Activated CD8-positive, alpha-beta T cell treated with anti-CD3 and anti-CD28 coated beads for 36 hours (primary cell): ENCODE results near the gene BHLHE23. TPM values are rescaled to one million over a fixed set of nuclear protein-coding genes. Genes with fewer than 3 reads are reported as not detected.
A peak's percentile ranks its signal among the peaks of the same experiment; 100 is the strongest.

ENCODE experiments used
- ATAC-seq: fragments of 200-7000 bp; cut with Tn5 transposase; one replicate; pipeline ENCODE4 v1.10.0; 2021; ENCODE audit warnings: mild to moderate bottlenecking, moderate library complexity
- CTCF ChIA-PET: fragments of 350-600 bp; sonication (Branson Sonifier 250); formaldehyde crosslinking; loops from one replicate; lab custom pipeline; 2021; ENCODE audit warnings: antibody characterized with exemption; lab: Charles Lee
- POLR2A ChIA-PET: fragments of 350-600 bp; sonication (Branson Sonifier 250); formaldehyde crosslinking; loops from one replicate; lab custom pipeline; 2021; ENCODE audit warnings: antibody characterized with exemption; lab: Charles Lee
- DNase-seq: peaks from one replicate; pipeline ENCODE4 v3.0.0-alpha.2; 2020
- H3K27ac Mint-ChIP-seq: one replicate; pipeline ENCODE4 v1.8.0; 2021; ENCODE audit warnings: mild to moderate bottlenecking, mixed read lengths
- H3K27me3 Mint-ChIP-seq: one replicate; pipeline ENCODE4 v1.8.0; 2021; ENCODE audit warnings: mixed read lengths
- H3K36me3 Mint-ChIP-seq: one replicate; pipeline ENCODE4 v1.8.0; 2021; ENCODE audit warnings: low read depth, mixed read lengths
- H3K4me1 Mint-ChIP-seq: one replicate; pipeline ENCODE4 v1.8.0; 2021; ENCODE audit warnings: low read depth, mixed read lengths
- H3K4me3 Mint-ChIP-seq: one replicate; pipeline ENCODE4 v1.8.0; 2021; ENCODE audit warnings: mild to moderate bottlenecking, moderate library complexity, mixed read lengths
- H3K9me3 Mint-ChIP-seq: one replicate; pipeline ENCODE4 v1.8.0; 2021; ENCODE audit warnings: mixed read lengths
- CTCF ChIP-seq: fragments of 200-600 bp; IDR thresholded peaks from one replicate; pipeline ENCODE4 v1.8.0; 2022; ENCODE audit warnings: antibody characterized with exemption, mild to moderate bottlenecking
- intact Hi-C: fragments of 100-400 bp; cut with micrococcal nuclease; formaldehyde crosslinking; loops from one replicate; pipeline ENCODE4 v1.10.0; 2022
- total RNA-seq, 2 experiments: library from RNA; stranded (reverse); gene quantifications; one replicate each; pipeline ENCODE4 v1.2.3, GENCODE V29; 2021

BHLHE23 gene
- total RNA-seq, 2 experiments from 2014 or later = not detected

DNA sequence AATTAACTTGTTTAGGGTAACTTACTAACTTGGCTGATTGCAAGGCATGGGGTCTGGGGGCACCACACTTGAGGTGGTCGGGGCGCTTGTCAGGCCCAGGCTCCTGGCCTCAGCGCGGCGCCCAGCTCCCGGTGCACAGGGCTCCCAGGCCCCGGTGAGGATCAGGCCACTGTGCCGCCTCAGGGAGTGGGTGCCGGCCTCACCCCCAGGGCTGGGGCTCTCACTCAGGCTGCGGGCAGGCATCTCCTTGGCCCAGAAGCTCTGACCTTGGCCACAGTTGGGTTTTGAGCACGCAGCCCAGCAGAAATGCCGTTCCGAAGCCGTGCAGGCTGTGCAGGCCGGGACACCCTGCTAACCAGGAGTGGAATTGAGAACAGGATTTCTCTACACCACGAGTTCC, 37.8 kb upstream of the BHLHE23 start:
- POLR2A ChIA-PET = interaction anchor here (0.8 kb wide), 1 partner anchor 9 kb away, joined by 3 read pairs; no protein-coding TSS in a partner anchor
- no peak for TF ChIP-seq CTCF
- DNase-seq (no peak), ATAC-seq (no peak)
- Mint-ChIP-seq H3K4me3 (no peak overlapping the region), H3K4me1 (no peaks in the 10 kb centered on the region), H3K9me3 (no peaks in the 10 kb centered on the region), H3K27me3 (peaks cover 13% of the 10 kb centered on the region), H3K27ac (no peak overlapping the region), H3K36me3 (no peaks in the 10 kb centered on the region)
- CTCF ChIA-PET = interaction anchor here (0.6 to 1.3 kb wide), 2 partner anchors 11 to 12 kb away, joined by 3 to 4 read pairs; no protein-coding TSS in a partner anchor
- intact Hi-C loops = no loop called here

GRCh38 chr20:63044204-63044600, 37.4 kb upstream of the BHLHE23 start:
- Mint-ChIP-seq H3K27ac (no peak overlapping the region), H3K36me3 (no peaks in the 10 kb centered on the region), H3K9me3 (no peaks in the 10 kb centered on the region), H3K27me3 (peaks cover 15% of the 10 kb centered on the region), H3K4me3 (no peak overlapping the region), H3K4me1 (no peaks in the 10 kb centered on the region)
- intact Hi-C loops = no loop called here
- ChIA-PET CTCF (interaction anchor here (0.6 to 1.3 kb wide), 2 partner anchors 11 to 12 kb away, joined by 3 to 4 read pairs; no protein-coding TSS in a partner anchor), POLR2A (no interaction called here)
- ATAC-seq = no peak
- no peak for TF ChIP-seq CTCF
- DNase-seq = no peak

DNA sequence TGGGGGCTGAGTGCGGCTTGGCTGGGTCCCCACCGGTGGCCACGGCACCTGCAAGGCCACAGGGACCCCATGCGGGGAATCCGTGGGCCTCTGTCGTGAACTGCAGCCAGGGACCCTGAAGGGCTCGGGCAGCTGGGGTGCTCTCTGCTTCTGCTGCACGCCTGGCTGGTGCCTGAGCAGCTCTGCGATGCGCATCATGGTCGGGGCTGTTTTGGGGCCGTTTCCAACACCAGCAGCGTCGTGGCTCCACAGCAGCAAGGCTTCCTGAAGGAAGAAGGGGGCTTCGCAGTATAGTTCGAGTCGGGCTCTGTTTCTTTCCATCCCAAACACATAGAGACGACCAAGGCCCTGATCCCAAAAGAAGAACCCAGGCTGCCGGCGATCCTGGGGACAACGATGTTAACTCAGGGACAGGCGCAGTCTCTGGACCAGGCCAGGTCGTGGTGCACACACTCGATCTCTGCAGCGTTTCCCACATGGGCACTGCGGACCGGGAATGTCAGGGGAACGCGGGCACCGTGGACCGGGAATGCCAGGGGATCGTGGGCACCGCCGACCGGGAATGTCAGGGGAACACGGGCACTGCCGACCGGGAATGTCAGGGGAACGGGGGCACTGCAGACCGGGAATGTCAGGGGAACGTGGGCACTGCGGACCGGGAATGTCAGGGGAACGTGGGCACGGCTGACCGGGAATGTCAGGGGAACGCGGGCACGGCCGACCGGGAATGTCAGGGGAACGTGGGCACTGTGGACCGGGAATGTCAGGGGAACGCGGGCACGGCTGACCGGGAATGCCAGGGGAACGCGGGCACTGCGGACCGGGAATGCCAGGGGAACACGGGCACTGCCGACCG, 36.8 kb upstream of the BHLHE23 start:
- ChIA-PET CTCF (interaction anchor here (0.6 kb wide), 1 partner anchor 11 kb away, joined by 3 read pairs; no protein-coding TSS in a partner anchor), POLR2A (no interaction called here)
- H3K36me3 Mint-ChIP-seq = no peaks in the 10 kb centered on the region
- peaks cover 15% of the 10 kb centered on the region for H3K27me3 Mint-ChIP-seq
- DNase-seq (no peak), ATAC-seq (peak; percentile 20)
- intact Hi-C loops = no loop called here
- no peaks in the 10 kb centered on the region for H3K4me1 Mint-ChIP-seq
- no peak for TF ChIP-seq CTCF
- H3K4me3 Mint-ChIP-seq = no peak overlapping the region
- H3K9me3 Mint-ChIP-seq = no peaks in the 10 kb centered on the region
- H3K27ac Mint-ChIP-seq = no peak overlapping the region

DNA sequence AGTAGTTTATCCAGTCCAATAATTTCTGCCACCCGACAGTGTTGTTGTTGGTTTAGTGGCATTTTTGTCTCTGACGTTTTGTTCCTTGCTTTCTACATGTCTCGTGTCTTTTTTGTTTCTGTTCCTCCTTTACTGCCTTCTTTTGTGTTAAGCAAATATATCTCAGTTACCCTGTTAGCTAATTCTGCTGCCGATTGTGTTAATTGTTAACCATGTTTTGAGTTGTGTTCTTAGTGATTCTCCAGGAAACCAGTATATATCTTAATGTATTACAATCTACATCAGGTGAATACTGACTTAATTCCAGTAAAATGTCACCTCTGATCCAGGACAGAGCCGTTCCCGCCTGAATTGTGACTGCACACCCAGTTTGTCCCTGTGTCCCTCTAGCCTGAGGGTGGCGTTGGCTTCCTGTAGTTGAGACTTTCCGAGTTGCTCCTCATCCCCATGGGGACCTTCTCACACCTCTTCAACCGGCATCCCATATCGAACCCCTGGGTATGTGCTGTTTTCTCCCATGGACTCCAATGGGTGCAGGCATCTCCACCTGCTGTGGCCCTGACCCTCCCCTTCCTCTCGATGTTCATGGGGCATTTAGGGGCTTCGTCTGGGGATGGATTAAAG, 35.8 kb upstream of the BHLHE23 start:
- no peak for TF ChIP-seq CTCF
- POLR2A ChIA-PET = no interaction called here
- no peaks in the 10 kb centered on the region for H3K4me1 Mint-ChIP-seq
- intact Hi-C loops = no loop called here
- DNase-seq (no peak), ATAC-seq (no peak)
- CTCF ChIA-PET = no interaction called here
- no peak overlapping the region for H3K4me3 Mint-ChIP-seq
- no peaks in the 10 kb centered on the region for H3K9me3 Mint-ChIP-seq
- no peaks in the 10 kb centered on the region for H3K36me3 Mint-ChIP-seq
- H3K27me3 Mint-ChIP-seq = peaks cover 19% of the 10 kb centered on the region
- no peak overlapping the region for H3K27ac Mint-ChIP-seq

GRCh38 chr20:63041776-63042175, 35.0 kb upstream of the BHLHE23 start:
- ChIA-PET POLR2A (no interaction called here), CTCF (no interaction called here)
- no peak overlapping the region for H3K27ac Mint-ChIP-seq
- no peaks in the 10 kb centered on the region for H3K9me3 Mint-ChIP-seq
- H3K4me1 Mint-ChIP-seq = no peaks in the 10 kb centered on the region
- H3K27me3 Mint-ChIP-seq = peaks cover 22% of the 10 kb centered on the region
- ATAC-seq (no peak), DNase-seq (no peak)
- no peaks in the 10 kb centered on the region for H3K36me3 Mint-ChIP-seq
- intact Hi-C loops = no loop called here
- H3K4me3 Mint-ChIP-seq = no peak overlapping the region
- TF ChIP-seq CTCF = no peak
